ENCODE measurements around the gene CBX8. TPM values are rescaled to one million over a fixed set of nuclear protein-coding genes. Genes with fewer than 3 reads are reported as not detected.

CBX8 gene
- total and polyA plus RNA-seq, 2 of the 13 experiments (the other 11 are each of a cell fraction or from before 2014, with no cell fraction given) = 0.34 to 12.6 TPM

DNA sequence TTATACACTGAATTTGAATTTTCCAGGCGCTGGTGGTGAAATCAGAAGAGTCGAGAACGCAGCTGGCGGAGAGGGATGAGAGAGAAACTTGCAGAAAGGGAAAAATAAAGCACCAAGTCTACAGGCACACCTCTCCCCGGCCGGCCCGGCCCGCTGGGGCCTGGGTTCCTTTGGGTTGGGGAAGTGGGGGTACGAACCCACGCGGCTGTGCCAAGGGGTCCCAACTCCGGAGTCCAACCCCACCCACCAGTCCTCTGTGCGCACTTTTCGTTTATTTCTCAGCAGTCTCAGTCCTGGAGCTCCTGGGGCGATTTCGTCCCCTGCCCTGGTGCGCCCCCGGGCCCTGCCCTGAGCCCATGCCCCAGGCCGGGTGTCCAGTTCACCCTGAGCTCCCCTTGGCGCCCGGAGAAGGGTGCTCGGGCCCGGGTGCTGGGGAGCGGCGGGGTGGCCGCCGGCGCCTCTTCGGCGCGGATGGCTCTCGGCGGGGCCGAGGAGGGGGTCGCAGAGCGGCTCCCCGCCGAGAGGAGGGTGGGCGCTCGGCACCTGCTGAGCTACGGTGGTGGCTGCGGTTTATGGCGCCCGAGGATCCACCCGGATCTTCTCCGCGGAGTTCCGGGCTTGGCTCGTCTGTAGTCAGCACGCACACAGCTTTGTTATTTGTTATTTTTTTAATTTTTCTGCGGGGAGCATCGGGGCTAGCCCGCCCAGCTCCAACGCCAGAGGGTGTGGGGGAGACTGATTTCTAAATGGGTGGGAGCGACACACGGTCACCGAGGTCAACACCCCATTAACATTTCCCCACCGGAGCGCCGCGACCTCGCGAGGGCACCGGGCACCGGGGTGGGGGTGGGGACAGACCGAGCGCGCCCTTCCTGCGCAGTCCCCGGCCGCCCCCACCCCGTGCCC, 15.7 kb upstream of the CBX8 start (continued):
- TF ChIP-seq YEATS4 (CRISPR knock-in tag; IDR thresholded peaks at IDR 0.05; ENCODE audit: borderline replicate concordance) = peak; percentile 46; the same call in 1 of the 2 replicates
- TF ChIP-seq ZNF816 (CRISPR knock-in tag; IDR thresholded peaks at IDR 0.05; ENCODE audit: borderline replicate concordance) = 0 out of 2 replicates have a peak, but pooled peaks have one; percentile 32
- no peak for TF ChIP-seq ZBTB42 (CRISPR knock-in tag; IDR thresholded peaks at IDR 0.05)
- TF ChIP-seq NCOA2 (CRISPR knock-in tag; IDR thresholded peaks at IDR 0.05) = no peak
- TF ChIP-seq, protein P1, sequence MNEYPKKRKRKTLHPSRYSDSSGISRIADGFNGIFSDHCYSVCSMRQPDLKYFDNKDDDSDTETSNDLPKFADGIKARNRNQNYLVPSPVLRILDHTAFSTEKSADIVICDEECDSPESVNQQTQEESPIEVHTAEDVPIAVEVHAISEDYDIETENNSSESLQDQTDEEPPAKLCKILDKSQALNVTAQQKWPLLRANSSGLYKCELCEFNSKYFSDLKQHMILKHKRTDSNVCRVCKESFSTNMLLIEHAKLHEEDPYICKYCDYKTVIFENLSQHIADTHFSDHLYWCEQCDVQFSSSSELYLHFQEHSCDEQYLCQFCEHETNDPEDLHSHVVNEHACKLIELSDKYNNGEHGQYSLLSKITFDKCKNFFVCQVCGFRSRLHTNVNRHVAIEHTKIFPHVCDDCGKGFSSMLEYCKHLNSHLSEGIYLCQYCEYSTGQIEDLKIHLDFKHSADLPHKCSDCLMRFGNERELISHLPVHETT (CRISPR knock-in tag; conservative IDR thresholded peaks at IDR 0.05) = no peak
- TF ChIP-seq ZSCAN25 (CRISPR knock-in tag; IDR thresholded peaks at IDR 0.05) = 0 out of 2 replicates have a peak, but pooled peaks have one; percentile 38
- TF ChIP-seq, protein P2, sequence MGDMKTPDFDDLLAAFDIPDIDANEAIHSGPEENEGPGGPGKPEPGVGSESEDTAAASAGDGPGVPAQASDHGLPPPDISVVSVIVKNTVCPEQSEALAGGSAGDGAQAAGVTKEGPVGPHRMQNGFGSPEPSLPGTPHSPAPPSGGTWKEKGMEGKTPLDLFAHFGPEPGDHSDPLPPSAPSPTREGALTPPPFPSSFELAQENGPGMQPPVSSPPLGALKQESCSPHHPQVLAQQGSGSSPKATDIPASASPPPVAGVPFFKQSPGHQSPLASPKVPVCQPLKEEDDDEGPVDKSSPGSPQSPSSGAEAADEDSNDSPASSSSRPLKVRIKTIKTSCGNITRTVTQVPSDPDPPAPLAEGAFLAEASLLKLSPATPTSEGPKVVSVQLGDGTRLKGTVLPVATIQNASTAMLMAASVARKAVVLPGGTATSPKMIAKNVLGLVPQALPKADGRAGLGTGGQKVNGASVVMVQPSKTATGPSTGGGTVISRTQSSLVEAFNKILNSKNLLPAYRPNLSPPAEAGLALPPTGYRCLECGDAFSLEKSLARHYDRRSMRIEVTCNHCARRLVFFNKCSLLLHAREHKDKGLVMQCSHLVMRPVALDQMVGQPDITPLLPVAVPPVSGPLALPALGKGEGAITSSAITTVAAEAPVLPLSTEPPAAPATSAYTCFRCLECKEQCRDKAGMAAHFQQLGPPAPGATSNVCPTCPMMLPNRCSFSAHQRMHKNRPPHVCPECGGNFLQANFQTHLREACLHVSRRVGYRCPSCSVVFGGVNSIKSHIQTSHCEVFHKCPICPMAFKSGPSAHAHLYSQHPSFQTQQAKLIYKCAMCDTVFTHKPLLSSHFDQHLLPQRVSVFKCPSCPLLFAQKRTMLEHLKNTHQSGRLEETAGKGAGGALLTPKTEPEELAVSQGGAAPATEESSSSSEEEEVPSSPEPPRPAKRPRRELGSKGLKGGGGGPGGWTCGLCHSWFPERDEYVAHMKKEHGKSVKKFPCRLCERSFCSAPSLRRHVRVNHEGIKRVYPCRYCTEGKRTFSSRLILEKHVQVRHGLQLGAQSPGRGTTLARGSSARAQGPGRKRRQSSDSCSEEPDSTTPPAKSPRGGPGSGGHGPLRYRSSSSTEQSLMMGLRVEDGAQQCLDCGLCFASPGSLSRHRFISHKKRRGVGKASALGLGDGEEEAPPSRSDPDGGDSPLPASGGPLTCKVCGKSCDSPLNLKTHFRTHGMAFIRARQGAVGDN (CRISPR knock-in tag; IDR thresholded peaks at IDR 0.05) = peak; percentile 68
- 0 out of 2 replicates have a peak, but pooled peaks have one; percentile 14 for TF ChIP-seq FOSL1 (CRISPR knock-in tag; IDR thresholded peaks at IDR 0.05; ENCODE audit: borderline replicate concordance)
- TF ChIP-seq, protein P3, sequence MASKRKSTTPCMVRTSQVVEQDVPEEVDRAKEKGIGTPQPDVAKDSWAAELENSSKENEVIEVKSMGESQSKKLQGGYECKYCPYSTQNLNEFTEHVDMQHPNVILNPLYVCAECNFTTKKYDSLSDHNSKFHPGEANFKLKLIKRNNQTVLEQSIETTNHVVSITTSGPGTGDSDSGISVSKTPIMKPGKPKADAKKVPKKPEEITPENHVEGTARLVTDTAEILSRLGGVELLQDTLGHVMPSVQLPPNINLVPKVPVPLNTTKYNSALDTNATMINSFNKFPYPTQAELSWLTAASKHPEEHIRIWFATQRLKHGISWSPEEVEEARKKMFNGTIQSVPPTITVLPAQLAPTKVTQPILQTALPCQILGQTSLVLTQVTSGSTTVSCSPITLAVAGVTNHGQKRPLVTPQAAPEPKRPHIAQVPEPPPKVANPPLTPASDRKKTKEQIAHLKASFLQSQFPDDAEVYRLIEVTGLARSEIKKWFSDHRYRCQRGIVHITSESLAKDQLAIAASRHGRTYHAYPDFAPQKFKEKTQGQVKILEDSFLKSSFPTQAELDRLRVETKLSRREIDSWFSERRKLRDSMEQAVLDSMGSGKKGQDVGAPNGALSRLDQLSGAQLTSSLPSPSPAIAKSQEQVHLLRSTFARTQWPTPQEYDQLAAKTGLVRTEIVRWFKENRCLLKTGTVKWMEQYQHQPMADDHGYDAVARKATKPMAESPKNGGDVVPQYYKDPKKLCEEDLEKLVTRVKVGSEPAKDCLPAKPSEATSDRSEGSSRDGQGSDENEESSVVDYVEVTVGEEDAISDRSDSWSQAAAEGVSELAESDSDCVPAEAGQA (IDR thresholded peaks at IDR 0.05; ENCODE audit: low read depth) = no peak
- TF ChIP-seq, protein P3 (CRISPR knock-in tag; IDR thresholded peaks at IDR 0.05; ENCODE audit: borderline replicate concordance) = peak; percentile 86; the same call in 1 of the 2 replicates
- TF ChIP-seq IKZF4 (CRISPR knock-in tag; IDR thresholded peaks at IDR 0.05; ENCODE audit: borderline replicate concordance, low read depth, not compliant biosample characterization) = peak; percentile 54
- peak; percentile 29 for TF ChIP-seq TAF15 (IDR thresholded peaks at IDR 0.05; ENCODE audit: low read depth, low read length, poor library complexity, severe bottlenecking)
- 0 out of 2 replicates have a peak, but pooled peaks have one; percentile 31 for TF ChIP-seq BRCA1 (CRISPR knock-in tag; IDR thresholded peaks at IDR 0.05)
- peak; percentile 28 for TF ChIP-seq YY1 (IDR thresholded peaks at IDR 0.05; ENCODE audit: insufficient read depth, insufficient replicate concordance, low read depth, low read length)

Data from HepG2 (cell line).